ENCODE measurements around the gene ENTPD3.

The ENTPD3 gene

GRCh38 chr3:40407007-40407406, 20.0 kb downstream of the ENTPD3 start:
- Histone ChIP-seq H3K9me3 (ENCODE audit: control insufficient read depth, insufficient read depth, low read length) (no peaks in the 10 kb centered on the region), H3K4me3 (ENCODE audit: low read depth, low read length) (no peak overlapping the region), H3K4me1 (ENCODE audit: control insufficient read depth, insufficient read depth, low read length) (no peaks in the 10 kb centered on the region), H3K36me3 (ENCODE audit: control insufficient read depth, insufficient read depth, low read length) (no peaks in the 10 kb centered on the region), H3K9ac (ENCODE audit: low read depth, low read length) (no peak overlapping the region), H3K27me3 (ENCODE audit: control insufficient read depth, insufficient read depth, low read length) (no peaks in the 10 kb centered on the region), H3K27ac (ENCODE audit: low read depth, low read length) (no peak overlapping the region)

DNA sequence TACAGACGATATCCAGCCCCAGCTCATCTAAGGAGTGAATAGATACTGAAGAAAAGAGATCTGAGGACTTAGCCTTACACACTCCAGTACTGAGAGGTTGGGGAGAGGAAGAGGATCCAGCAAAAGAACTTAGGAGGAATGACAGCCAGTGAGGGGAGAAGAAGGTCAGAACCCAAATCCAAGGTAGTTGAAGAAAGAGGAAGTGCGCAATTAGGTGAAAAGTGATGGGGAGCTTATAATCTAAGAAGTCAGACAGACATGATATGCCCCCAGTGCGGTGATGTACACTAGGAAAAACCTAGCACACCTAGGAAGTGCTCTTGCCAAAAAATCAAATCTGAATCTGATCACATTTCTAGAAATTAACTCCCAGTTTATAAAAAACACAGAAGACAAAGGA, 20.6 kb downstream of the ENTPD3 start:
- H3K4me1 ChIP-seq (ENCODE audit: control insufficient read depth, insufficient read depth, low read length): no peaks in the 10 kb centered on the region
- H3K27ac ChIP-seq (ENCODE audit: low read depth, low read length): no peak overlapping the region
- H3K9me3 ChIP-seq (ENCODE audit: control insufficient read depth, insufficient read depth, low read length): no peaks in the 10 kb centered on the region
- H3K36me3 ChIP-seq (ENCODE audit: control insufficient read depth, insufficient read depth, low read length): no peaks in the 10 kb centered on the region
- H3K4me3 ChIP-seq (ENCODE audit: low read depth, low read length): no peak overlapping the region
- no peaks in the 10 kb centered on the region for H3K27me3 ChIP-seq (ENCODE audit: control insufficient read depth, insufficient read depth, low read length)
- no peak overlapping the region for H3K9ac ChIP-seq (ENCODE audit: low read depth, low read length)

DNA sequence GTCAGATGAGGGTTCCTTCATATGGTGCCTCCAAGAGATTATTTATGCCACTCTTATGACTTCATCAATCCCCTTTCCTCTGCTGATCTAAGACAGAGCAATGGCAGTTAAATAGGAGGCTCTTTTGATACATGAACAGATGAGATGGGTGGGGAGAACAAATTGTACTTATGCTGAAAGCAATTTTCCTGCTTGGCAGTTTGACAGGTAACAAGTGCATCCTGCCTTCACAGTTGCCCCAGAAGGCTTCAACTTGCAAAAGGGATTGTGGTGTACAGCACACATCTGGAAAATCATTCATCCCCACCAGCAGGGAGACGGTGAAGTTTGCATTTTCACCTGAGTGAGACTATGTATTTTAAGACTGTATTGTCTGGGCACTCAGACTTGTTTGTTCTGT, 27.3 kb downstream of the ENTPD3 start:
- Histone ChIP-seq H3K4me1 (ENCODE audit: control insufficient read depth, insufficient read depth, low read length) (no peaks in the 10 kb centered on the region), H3K9ac (ENCODE audit: low read depth, low read length) (no peak overlapping the region), H3K9me3 (ENCODE audit: control insufficient read depth, insufficient read depth, low read length) (no peaks in the 10 kb centered on the region), H3K27ac (ENCODE audit: low read depth, low read length) (no peak overlapping the region), H3K4me3 (ENCODE audit: low read depth, low read length) (no peak overlapping the region), H3K36me3 (ENCODE audit: control insufficient read depth, insufficient read depth, low read length) (no peaks in the 10 kb centered on the region), H3K27me3 (ENCODE audit: control insufficient read depth, insufficient read depth, low read length) (no peaks in the 10 kb centered on the region)

DNA sequence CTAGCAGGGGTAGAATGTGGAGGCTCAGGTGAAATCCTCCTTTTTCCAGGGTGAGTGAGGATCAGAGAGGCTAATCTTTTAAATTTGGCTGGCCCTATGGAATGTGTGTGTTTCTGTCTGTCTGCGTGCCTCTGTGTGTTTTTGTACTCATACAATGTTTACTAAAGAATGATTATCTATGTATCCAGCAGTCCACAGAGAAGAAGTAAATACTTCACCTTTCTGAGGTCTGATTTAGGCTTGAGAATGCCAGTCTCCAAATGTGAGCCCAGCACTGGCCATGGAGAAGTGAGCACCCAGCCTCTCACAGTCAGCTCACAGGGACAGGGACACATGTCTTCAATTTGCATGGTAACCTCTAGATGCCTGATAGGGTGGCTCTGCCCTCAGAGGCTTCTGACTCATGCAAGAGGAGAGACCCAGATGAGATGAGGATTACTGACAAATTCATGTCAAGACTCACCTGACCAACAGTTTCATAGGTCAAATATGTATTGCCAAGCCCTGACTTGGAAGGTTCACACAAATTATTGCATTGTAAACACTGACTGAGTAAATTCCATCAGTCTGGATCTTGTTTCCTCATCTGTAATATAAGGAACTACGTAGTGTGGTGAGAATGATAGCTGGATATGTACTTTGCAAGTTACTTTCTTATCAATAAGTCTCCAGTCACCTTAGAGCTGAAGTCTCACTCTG, 31.0 kb downstream of the ENTPD3 start:
- Histone ChIP-seq H3K27ac (ENCODE audit: low read depth, low read length) (no peak overlapping the region), H3K4me1 (ENCODE audit: control insufficient read depth, insufficient read depth, low read length) (no peaks in the 10 kb centered on the region), H3K9ac (ENCODE audit: low read depth, low read length) (no peak overlapping the region), H3K9me3 (ENCODE audit: control insufficient read depth, insufficient read depth, low read length) (no peaks in the 10 kb centered on the region), H3K36me3 (ENCODE audit: control insufficient read depth, insufficient read depth, low read length) (no peaks in the 10 kb centered on the region), H3K27me3 (ENCODE audit: control insufficient read depth, insufficient read depth, low read length) (no peaks in the 10 kb centered on the region), H3K4me3 (ENCODE audit: low read depth, low read length) (no peak overlapping the region)

GRCh38 chr3:40422861-40423260, 35.9 kb downstream of the ENTPD3 start:
- H3K36me3 ChIP-seq (ENCODE audit: control insufficient read depth, insufficient read depth, low read length): no peaks in the 10 kb centered on the region
- H3K9me3 ChIP-seq (ENCODE audit: control insufficient read depth, insufficient read depth, low read length): no peaks in the 10 kb centered on the region
- H3K27me3 ChIP-seq (ENCODE audit: control insufficient read depth, insufficient read depth, low read length): no peaks in the 10 kb centered on the region
- no peak overlapping the region for H3K27ac ChIP-seq (ENCODE audit: low read depth, low read length)
- H3K9ac ChIP-seq (ENCODE audit: low read depth, low read length): no peak overlapping the region
- H3K4me3 ChIP-seq (ENCODE audit: low read depth, low read length): no peak overlapping the region
- H3K4me1 ChIP-seq (ENCODE audit: control insufficient read depth, insufficient read depth, low read length): 0 out of 2 replicates have a peak, but pooled peaks cover 3% of the 10 kb centered on the region

DNA sequence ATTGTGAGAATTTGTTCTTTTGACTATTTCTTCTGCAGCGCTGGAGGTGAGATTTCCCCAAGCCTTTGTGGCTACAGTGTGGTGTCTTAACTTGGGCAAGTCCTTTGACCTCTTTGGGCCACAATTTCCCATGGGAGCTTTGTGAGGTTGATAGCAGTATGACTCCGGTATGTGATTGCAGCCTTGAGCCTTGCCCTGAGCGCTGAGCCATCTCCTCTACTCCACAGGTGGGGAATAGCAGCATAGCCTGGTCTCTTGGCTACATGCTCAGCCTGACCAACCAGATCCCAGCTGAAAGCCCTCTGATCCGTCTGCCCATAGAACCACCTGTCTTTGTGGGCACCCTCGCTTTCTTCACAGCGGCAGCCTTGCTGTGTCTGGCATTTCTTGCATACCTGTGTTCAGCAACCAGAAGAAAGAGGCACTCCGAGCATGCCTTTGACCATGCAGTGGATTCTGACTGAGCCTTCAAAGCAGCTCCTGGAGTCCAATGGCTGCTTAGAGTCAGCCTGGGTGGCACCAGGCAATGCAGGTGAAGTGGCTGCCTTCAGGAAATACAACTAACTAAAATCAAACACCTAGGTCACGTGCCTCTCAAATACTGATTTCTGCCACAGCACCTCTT, 40.2 kb downstream of the ENTPD3 start:
- no peaks in the 10 kb centered on the region for H3K36me3 ChIP-seq (ENCODE audit: control insufficient read depth, insufficient read depth, low read length)

GRCh38 chr3:40432793-40433192, 45.8 kb downstream of the ENTPD3 start:
- Histone ChIP-seq H3K9me3 (ENCODE audit: control insufficient read depth, insufficient read depth, low read length) (no peaks in the 10 kb centered on the region), H3K27me3 (ENCODE audit: control insufficient read depth, insufficient read depth, low read length) (no peaks in the 10 kb centered on the region), H3K4me1 (ENCODE audit: control insufficient read depth, insufficient read depth, low read length) (peaks cover 8% of the 10 kb centered on the region), H3K9ac (ENCODE audit: low read depth, low read length) (no peak overlapping the region), H3K4me3 (ENCODE audit: low read depth, low read length) (no peak overlapping the region), H3K36me3 (ENCODE audit: control insufficient read depth, insufficient read depth, low read length) (no peaks in the 10 kb centered on the region), H3K27ac (ENCODE audit: low read depth, low read length) (no peak overlapping the region)

More for the DNA sequence above, 40.2 kb downstream of the ENTPD3 start:
- Histone ChIP-seq H3K27me3 (ENCODE audit: control insufficient read depth, insufficient read depth, low read length) (no peaks in the 10 kb centered on the region), H3K9ac (ENCODE audit: low read depth, low read length) (no peak overlapping the region), H3K4me1 (ENCODE audit: control insufficient read depth, insufficient read depth, low read length) (peaks cover 11% of the 10 kb centered on the region), H3K9me3 (ENCODE audit: control insufficient read depth, insufficient read depth, low read length) (no peaks in the 10 kb centered on the region), H3K27ac (ENCODE audit: low read depth, low read length) (no peak overlapping the region), H3K4me3 (ENCODE audit: low read depth, low read length) (no peak overlapping the region)

- H3K4me1 ChIP-seq (ENCODE audit: control insufficient read depth, insufficient read depth, low read length): no peaks in the 10 kb centered on the region
- H3K27ac ChIP-seq (ENCODE audit: low read depth, low read length): no peak overlapping the region
- H3K36me3 ChIP-seq (ENCODE audit: control insufficient read depth, insufficient read depth, low read length): no peaks in the 10 kb centered on the region
- H3K27me3 ChIP-seq (ENCODE audit: control insufficient read depth, insufficient read depth, low read length): no peaks in the 10 kb centered on the region
- H3K4me3 ChIP-seq (ENCODE audit: low read depth, low read length): no peak overlapping the region
- no peaks in the 10 kb centered on the region for H3K9me3 ChIP-seq (ENCODE audit: control insufficient read depth, insufficient read depth, low read length)
- no peak overlapping the region for H3K9ac ChIP-seq (ENCODE audit: low read depth, low read length)
Observed at GRCh38 chr3:40437889-40438288, 50.9 kb downstream of the ENTPD3 start.

DNA sequence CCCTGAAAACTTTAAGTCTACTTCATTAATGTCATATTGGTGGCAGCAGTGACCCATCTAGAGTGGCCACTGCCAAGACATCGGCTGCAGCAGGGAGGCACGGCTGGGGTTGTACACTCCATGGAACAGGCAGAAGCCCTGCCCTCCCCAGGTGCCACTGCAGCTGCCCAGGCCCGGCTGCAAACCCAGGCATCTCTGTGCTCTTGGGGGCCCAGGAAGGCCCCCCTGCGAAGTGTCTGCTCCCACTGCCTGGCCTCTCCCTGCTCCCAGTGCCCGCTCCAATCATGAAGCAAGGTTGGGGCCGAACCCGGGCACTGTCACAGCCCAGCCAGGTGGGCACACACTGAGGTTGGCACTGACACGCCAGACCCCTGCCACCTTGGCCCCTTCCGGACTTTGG, 58.1 kb downstream of the ENTPD3 start:
- Histone ChIP-seq H3K9ac (ENCODE audit: low read depth, low read length) (no peak overlapping the region), H3K4me1 (ENCODE audit: control insufficient read depth, insufficient read depth, low read length) (no peaks in the 10 kb centered on the region), H3K27ac (ENCODE audit: low read depth, low read length) (no peak overlapping the region), H3K36me3 (ENCODE audit: control insufficient read depth, insufficient read depth, low read length) (no peaks in the 10 kb centered on the region), H3K4me3 (ENCODE audit: low read depth, low read length) (no peak overlapping the region), H3K9me3 (ENCODE audit: control insufficient read depth, insufficient read depth, low read length) (no peaks in the 10 kb centered on the region), H3K27me3 (ENCODE audit: control insufficient read depth, insufficient read depth, low read length) (no peaks in the 10 kb centered on the region)

- Histone ChIP-seq H3K9ac (ENCODE audit: low read depth, low read length) (no peak overlapping the region), H3K27me3 (ENCODE audit: control insufficient read depth, insufficient read depth, low read length) (no peaks in the 10 kb centered on the region), H3K4me1 (ENCODE audit: control insufficient read depth, insufficient read depth, low read length) (no peaks in the 10 kb centered on the region), H3K27ac (ENCODE audit: low read depth, low read length) (no peak overlapping the region), H3K9me3 (ENCODE audit: control insufficient read depth, insufficient read depth, low read length) (no peaks in the 10 kb centered on the region), H3K36me3 (ENCODE audit: control insufficient read depth, insufficient read depth, low read length) (no peaks in the 10 kb centered on the region), H3K4me3 (ENCODE audit: low read depth, low read length) (no peak overlapping the region)
Observed at GRCh38 chr3:40445880-40446279, 58.9 kb downstream of the ENTPD3 start.

DNA sequence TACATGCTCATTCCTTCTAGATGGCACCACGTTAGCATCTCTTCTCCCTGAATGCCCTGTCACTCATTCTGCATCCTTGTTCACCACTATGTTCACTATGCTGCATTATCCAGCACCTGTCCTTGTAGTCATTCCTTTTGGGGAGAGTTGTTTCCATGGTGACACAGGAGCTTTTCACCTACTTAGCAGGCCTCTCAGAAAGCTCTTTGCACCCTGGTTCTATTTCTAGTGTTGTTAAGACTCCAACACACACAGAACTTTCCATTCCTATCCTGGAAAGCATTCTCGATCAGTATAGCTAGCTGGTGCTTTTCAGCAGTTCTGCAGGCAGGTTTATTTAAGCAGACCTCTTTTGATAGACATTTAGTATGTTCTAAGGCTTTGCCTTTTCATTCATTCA, 63.5 kb downstream of the ENTPD3 start:
- no peaks in the 10 kb centered on the region for H3K9me3 ChIP-seq (ENCODE audit: control insufficient read depth, insufficient read depth, low read length)
- no peaks in the 10 kb centered on the region for H3K27me3 ChIP-seq (ENCODE audit: control insufficient read depth, insufficient read depth, low read length)
- H3K27ac ChIP-seq (ENCODE audit: low read depth, low read length): no peak overlapping the region
- no peak overlapping the region for H3K4me3 ChIP-seq (ENCODE audit: low read depth, low read length)
- H3K36me3 ChIP-seq (ENCODE audit: control insufficient read depth, insufficient read depth, low read length): no peaks in the 10 kb centered on the region
- H3K4me1 ChIP-seq (ENCODE audit: control insufficient read depth, insufficient read depth, low read length): 0 out of 2 replicates have a peak, but pooled peaks cover 2% of the 10 kb centered on the region
- no peak overlapping the region for H3K9ac ChIP-seq (ENCODE audit: low read depth, low read length)
